ENCODE results near the gene MRPS27.

- TF ChIP-seq CHD2 (IDR thresholded peaks at IDR 0.05; ENCODE audit: low read length, partially characterized antibody): no peak
- TF ChIP-seq HMGXB4 (CRISPR knock-in tag; IDR thresholded peaks at IDR 0.05; ENCODE audit: borderline replicate concordance): no peak
- TF ChIP-seq RAD21 (conservative IDR thresholded peaks at IDR 0.05 in 1 of 2, IDR thresholded peaks at IDR 0.05 in 1 of 2): no peak
- no peak for TF ChIP-seq PBX3 (IDR thresholded peaks at IDR 0.05)
- TF ChIP-seq CTCF (IDR thresholded peaks at IDR 0.05): no peak
- no peak for TF ChIP-seq POLR2A (IDR thresholded peaks at IDR 0.05; ENCODE audit: low read length)
- TF ChIP-seq KDM1A (IDR thresholded peaks at IDR 0.05; ENCODE audit: low read depth): no peak
- no peak for TF ChIP-seq REST (IDR thresholded peaks at IDR 0.05)
Measured at GRCh38 chr5:72232838-72233237, 87.2 kb downstream of the MRPS27 start.
